HEK293 (cell line): ENCODE results near the gene DGKD.

Experiments used
- CTCF ChIA-PET: fragments of 350-600 bp; formaldehyde crosslinking; extraction: SDS; loops from one replicate; lab custom pipeline; 2021; ENCODE audit warnings: antibody characterized with exemption; lab: Yijun Ruan, JAX
- POLR2A ChIA-PET: fragments of 300-600 bp; formaldehyde crosslinking; extraction: SDS; loops from one replicate; lab custom pipeline; 2020; ENCODE audit warnings: antibody characterized with exemption, inconsistent platforms; lab: Yijun Ruan, JAX
- H3K27ac ChIP-seq: fragments of 200-500 bp; sonication (Bioruptor generic); 2 replicates; pipeline ENCODE4 v1.5.1; 2014; ENCODE audit warnings: low read depth, low read length, control low read depth, inconsistent platforms; ENCODE audit errors: extremely low read depth
- H3K36me3 ChIP-seq, 2 experiments: fragments of 200-500 bp in 1 of 2; sonication (Bioruptor generic) in 1 of 2; 1 replicate in 1 of 2; 2 replicates in 1 of 2; pipeline ENCODE4 v1.5.1; 2014 to 2017; ENCODE audit warnings: inconsistent platforms in 2 of 2, low read length in 2 of 2; ENCODE audit not compliant: control insufficient read depth in 2 of 2, insufficient read depth in 1 of 2
- H3K4me1 ChIP-seq: fragments of 200-500 bp; sonication (Bioruptor generic); 2 replicates; pipeline ENCODE4 v1.5.1; 2014; ENCODE audit warnings: mild to moderate bottlenecking, low read length, inconsistent platforms; ENCODE audit not compliant: control insufficient read depth, insufficient read depth
- H3K4me3 ChIP-seq: 2 replicates; pipeline ENCODE4 v1.5.1; 2011; ENCODE audit warnings: low read depth, mild to moderate bottlenecking, control low read depth, low read length, moderate library complexity
- H3K9me3 ChIP-seq: fragments of 200-500 bp; sonication (Bioruptor generic); 2 replicates; pipeline ENCODE4 v1.5.1; 2014; ENCODE audit warnings: low read depth, low read length, inconsistent platforms; ENCODE audit not compliant: control insufficient read depth, insufficient read depth
- ATF2 ChIP-seq: fragments of 450-650 bp; formaldehyde crosslinking; IDR thresholded peaks from 2 replicates; pipeline ENCODE4 v1.5.1; 2016; ENCODE audit warnings: missing biosample characterization, missing genetic modification characterization, low read depth
- EGR2 ChIP-seq: fragments of 450-650 bp; formaldehyde crosslinking; IDR thresholded peaks from 2 replicates; pipeline ENCODE4 v1.5.1; 2016; ENCODE audit warnings: low read depth, missing biosample characterization, missing genetic modification characterization
- MEIS1 ChIP-seq: sonication (generic); formaldehyde crosslinking; IDR thresholded peaks from 2 replicates; pipeline ENCODE4 v1.8.1; 2022; ENCODE audit warnings: missing genetic modification reagents, mild to moderate bottlenecking, borderline replicate concordance
- TCF7L2 ChIP-seq: IDR thresholded peaks from 2 replicates; pipeline ENCODE4 v1.6.1; 2011; ENCODE audit warnings: low read depth, mild to moderate bottlenecking, inconsistent platforms, low read length, moderate library complexity, borderline replicate concordance
- ZBTB44 ChIP-seq: fragments of 450-650 bp; IDR thresholded peaks from 2 replicates; pipeline ENCODE4 v1.5.1; 2018; ENCODE audit warnings: missing biosample characterization, mild to moderate bottlenecking, missing genetic modification characterization
- ZBTB6 ChIP-seq: fragments of 450-650 bp; formaldehyde crosslinking; IDR thresholded peaks from 2 replicates; pipeline ENCODE4 v1.5.1; 2017; ENCODE audit warnings: missing biosample characterization, missing genetic modification characterization
- ZBTB7A ChIP-seq: fragments of 450-650 bp; formaldehyde crosslinking; IDR thresholded peaks from 2 replicates; pipeline ENCODE4 v1.5.1; 2016; ENCODE audit warnings: low read depth, missing biosample characterization, missing genetic modification characterization
- ZFP37 ChIP-seq: fragments of 450-650 bp; formaldehyde crosslinking; IDR thresholded peaks from 2 replicates; pipeline ENCODE4 v1.5.1; 2016; ENCODE audit warnings: missing biosample characterization, missing genetic modification characterization
- ZFP41 ChIP-seq: fragments of 450-650 bp; formaldehyde crosslinking; IDR thresholded peaks from 2 replicates; pipeline ENCODE4 v1.5.1; 2016; ENCODE audit warnings: missing biosample characterization, missing genetic modification characterization, borderline replicate concordance
- ZNF146 ChIP-seq: fragments of 450-650 bp; formaldehyde crosslinking; IDR thresholded peaks from 2 replicates; pipeline ENCODE4 v1.5.1; 2016; ENCODE audit warnings: missing biosample characterization, missing genetic modification characterization
- ZNF169 ChIP-seq: fragments of 450-650 bp; formaldehyde crosslinking; IDR thresholded peaks from 2 replicates; pipeline ENCODE4 v1.5.1; 2016; ENCODE audit warnings: missing biosample characterization, missing genetic modification characterization
- ZNF362 ChIP-seq: fragments of 450-650 bp; formaldehyde crosslinking; IDR thresholded peaks from 2 replicates; pipeline ENCODE4 v1.5.1; 2016; ENCODE audit warnings: missing biosample characterization, missing genetic modification characterization
- ZNF366 ChIP-seq: fragments of 450-650 bp; formaldehyde crosslinking; conservative IDR thresholded peaks from 2 replicates; pipeline ENCODE4 v1.5.1; 2016; ENCODE audit warnings: missing biosample characterization, missing genetic modification characterization
- ZNF473 ChIP-seq: fragments of 450-650 bp; formaldehyde crosslinking; IDR thresholded peaks from 2 replicates; pipeline ENCODE4 v1.5.1; 2017; ENCODE audit warnings: missing biosample characterization, missing genetic modification characterization
- ZNF639 ChIP-seq: fragments of 450-650 bp; formaldehyde crosslinking; IDR thresholded peaks from 2 replicates; pipeline ENCODE4 v1.5.1; 2016; ENCODE audit warnings: missing biosample characterization, missing genetic modification characterization
- ZNF701 ChIP-seq: fragments of 450-650 bp; formaldehyde crosslinking; IDR thresholded peaks from 2 replicates; pipeline ENCODE4 v1.5.1; 2016; ENCODE audit warnings: missing biosample characterization, missing genetic modification characterization
- ZNF704 ChIP-seq: fragments of 450-650 bp; formaldehyde crosslinking; IDR thresholded peaks from 2 replicates; pipeline ENCODE4 v1.5.1; 2016; ENCODE audit warnings: missing biosample characterization, missing genetic modification characterization
- ZNF792 ChIP-seq: fragments of 450-650 bp; formaldehyde crosslinking; IDR thresholded peaks from 2 replicates; pipeline ENCODE4 v1.5.1; 2016; ENCODE audit warnings: missing biosample characterization, missing genetic modification characterization
- ZSCAN16 ChIP-seq: fragments of 450-650 bp; formaldehyde crosslinking; IDR thresholded peaks from 2 replicates; pipeline ENCODE4 v1.5.1; 2016; ENCODE audit warnings: missing biosample characterization, missing genetic modification characterization
- ZSCAN23 ChIP-seq: fragments of 450-650 bp; formaldehyde crosslinking; IDR thresholded peaks from 2 replicates; pipeline ENCODE4 v1.5.1; 2016; ENCODE audit warnings: missing biosample characterization, missing genetic modification characterization

Gene DGKD

GRCh38 chr2:233422649-233423551, 68.6 kb downstream of the DGKD start:
- CTCF ChIA-PET, result no interaction called here
- Histone ChIP-seq H3K27ac (no peak overlapping the region), H3K4me3 (no peak overlapping the region), H3K4me1 (peaks cover 6% of the 10 kb centered on the region; the same call in 1 of the 2 replicates), H3K9me3 (no peaks in the 10 kb centered on the region), H3K36me3 (no peaks in the 10 kb centered on the region)
- POLR2A ChIA-PET, result no interaction called here
- no peak for TF ChIP-seq ZNF792
- TF ChIP-seq ZNF146 (tag by site-specific recombination), result 0 out of 2 replicates have a peak, but pooled peaks have one; percentile 8

GRCh38 chr2:233423552-233423860, 69.2 kb downstream of the DGKD start:
- H3K4me1 ChIP-seq, result peaks cover 6% of the 10 kb centered on the region; the same call in 1 of the 2 replicates
- H3K4me3 ChIP-seq, result no peak overlapping the region
- no peaks in the 10 kb centered on the region for H3K9me3 ChIP-seq
- POLR2A ChIA-PET, result no interaction called here
- no peak overlapping the region for H3K27ac ChIP-seq
- no peaks in the 10 kb centered on the region for H3K36me3 ChIP-seq
- TF ChIP-seq MEIS1 (CRISPR knock-in tag), result no peak
- TF ChIP-seq ZBTB44 (tag by site-specific recombination), result no peak
- TF ChIP-seq ZBTB6 (tag by site-specific recombination), result no peak
- no peak for TF ChIP-seq ZFP41
- TF ChIP-seq ZNF366 (tag by site-specific recombination), result no peak
- no peak for TF ChIP-seq ZNF704
- TF ChIP-seq TCF7L2, result no peak
- TF ChIP-seq EGR2 (tag by site-specific recombination), result no peak
- TF ChIP-seq ATF2 (tag by site-specific recombination), result no peak
- no peak for TF ChIP-seq ZNF362 (tag by site-specific recombination)
- TF ChIP-seq ZSCAN23 (tag by site-specific recombination), result no peak
- TF ChIP-seq ZNF639, result no peak
- no peak for TF ChIP-seq ZNF473
- TF ChIP-seq ZNF701 (tag by site-specific recombination), result no peak
- TF ChIP-seq ZFP37 (tag by site-specific recombination), result no peak
- TF ChIP-seq ZSCAN16 (tag by site-specific recombination), result no peak
- no peak for TF ChIP-seq ZBTB7A (tag by site-specific recombination)
- TF ChIP-seq ZNF169 (tag by site-specific recombination), result no peak
- CTCF ChIA-PET, result no interaction called here
